NCI-H1417 (cell line): ENCODE measurements around the gene DNM1L.
"Not testable (repeated sequence)": the region's sequence is repeated elsewhere in the genome, so short reads cannot be mapped to it uniquely, and the experiment has no call there.

Experiments used
- DNase-seq, 3 experiments: peaks; one replicate each; lab custom pipeline; 2025; lab: John Stamatoyannopoulos, UW

The DNM1L gene

GRCh38 chr12:32697445-32697844 lies 18.3 kb downstream of the DNM1L start:
- DNase-seq, result no peak

GRCh38 chr12:32698285-32698684 lies 19.2 kb downstream of the DNM1L start:
- DNase-seq, result peak in 2 of 3 experiments; percentile 24 to 74

GRCh38 chr12:32699437-32699836 lies 20.3 kb downstream of the DNM1L start:
- DNase-seq, result not testable (repeated sequence)

DNA sequence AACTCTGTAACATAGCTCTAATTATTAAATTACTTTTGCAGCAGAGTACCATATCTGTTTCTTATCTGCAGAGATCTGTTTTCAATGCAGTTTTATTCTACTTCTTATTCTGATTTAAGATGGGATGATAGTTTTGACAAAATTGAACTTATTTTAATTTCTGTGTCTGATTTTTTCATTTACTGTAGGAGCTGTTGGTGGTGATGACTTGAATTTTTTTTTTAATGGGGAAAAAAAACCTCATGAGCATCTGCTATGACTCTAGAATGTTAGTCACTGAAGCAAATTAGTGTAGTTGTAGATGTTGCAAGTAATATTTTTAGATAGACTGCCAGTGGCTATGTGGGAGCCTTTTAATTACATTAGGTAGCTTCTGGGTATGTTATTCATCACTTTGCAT lies 23.4 kb downstream of the DNM1L start:
- no peak for DNase-seq

DNA sequence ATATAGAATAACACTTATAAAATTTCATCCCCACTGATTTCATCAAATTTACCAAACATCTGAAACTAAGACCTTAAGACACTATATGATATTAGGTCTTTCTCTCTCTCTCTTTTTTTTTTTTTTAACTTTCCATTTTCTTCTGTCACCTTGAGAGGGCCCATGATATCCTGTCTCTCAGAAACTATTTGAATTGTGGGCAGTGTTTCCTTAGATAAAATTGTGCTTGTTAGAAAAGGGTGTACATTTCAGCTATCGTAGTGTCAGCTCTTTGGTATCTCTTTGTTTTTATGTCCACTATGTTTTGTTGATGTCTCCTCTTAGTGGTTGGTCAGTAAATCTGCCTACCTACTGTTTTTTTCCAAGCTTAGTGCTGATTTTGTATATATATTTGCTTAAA lies 23.8 kb downstream of the DNM1L start:
- no peak for DNase-seq

GRCh38 chr12:32705783-32706182 lies 26.7 kb downstream of the DNM1L start:
- DNase-seq, result no peak

- no peak for DNase-seq
Observed at GRCh38 chr12:32706335-32707024, 27.4 kb downstream of the DNM1L start.

- DNase-seq, result no peak
Observed at GRCh38 chr12:32708926-32709325, 29.8 kb downstream of the DNM1L start.

DNA sequence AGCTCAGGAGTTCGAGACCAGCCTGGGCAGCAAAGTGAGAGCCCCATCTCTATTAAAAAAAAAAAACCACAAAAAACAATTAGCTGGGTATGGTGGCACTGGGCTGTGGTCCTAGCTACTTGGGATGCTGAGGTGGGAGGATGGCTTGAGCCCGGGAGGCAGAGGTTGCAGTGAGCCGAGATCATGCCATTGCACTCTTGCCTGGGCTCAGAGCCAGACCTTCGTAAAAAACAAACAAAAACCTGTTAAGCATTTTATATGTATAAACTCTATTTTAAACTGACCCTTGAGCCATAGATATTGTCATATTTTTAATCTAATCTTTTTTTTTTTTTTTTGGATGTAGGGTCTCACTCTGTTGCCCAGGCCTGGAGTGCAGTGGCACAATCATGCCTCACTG lies 35.7 kb downstream of the DNM1L start:
- DNase-seq, result no peak

DNA sequence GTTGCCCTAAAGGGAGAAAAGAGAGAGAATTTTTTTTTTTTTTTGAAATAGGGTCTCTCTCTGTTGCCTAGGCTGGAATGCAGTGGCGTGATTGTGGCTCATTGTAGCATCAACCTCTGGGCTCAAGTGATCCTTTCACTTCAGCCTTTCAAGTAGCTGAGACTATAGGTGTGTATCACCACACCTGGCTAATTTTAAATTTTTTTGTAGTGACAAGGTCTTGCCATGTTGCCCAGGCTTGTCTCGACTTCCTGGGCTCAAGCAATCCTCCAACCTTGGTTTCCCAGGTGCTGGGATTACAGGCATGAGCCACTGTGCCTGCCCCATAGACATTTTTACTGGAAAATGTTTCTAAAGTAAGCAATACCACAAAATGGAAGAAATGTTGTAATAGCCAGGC lies 39.8 kb downstream of the DNM1L start:
- no peak for DNase-seq

GRCh38 chr12:32725308-32725707 lies 46.2 kb downstream of the DNM1L start:
- not testable (repeated sequence) for DNase-seq

- no peak for DNase-seq
Observed at GRCh38 chr12:32726286-32726685, 47.2 kb downstream of the DNM1L start.

DNA sequence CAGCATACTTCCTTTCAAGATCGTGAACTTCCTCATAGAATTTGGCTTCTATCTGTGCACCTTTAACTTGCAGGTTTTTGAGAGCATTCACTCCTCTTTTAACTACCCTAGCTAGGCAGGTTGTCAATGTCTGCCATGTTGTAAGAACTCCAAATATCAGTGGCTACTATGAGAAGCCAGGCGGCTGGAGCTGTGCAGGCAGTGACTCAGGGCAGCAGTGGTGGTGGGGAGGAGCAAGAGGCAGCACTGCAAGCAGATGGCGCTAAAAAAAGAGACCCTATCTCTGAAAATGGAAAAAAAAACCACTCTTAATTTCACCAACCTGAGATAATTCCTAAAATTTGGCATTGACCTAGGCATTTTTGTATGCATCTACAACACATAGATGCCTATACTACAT lies 48.1 kb downstream of the DNM1L start:
- no peak for DNase-seq

GRCh38 chr12:32734952-32735351 lies 55.9 kb downstream of the DNM1L start:
- no peak for DNase-seq

GRCh38 chr12:32736445-32736844 lies 57.3 kb downstream of the DNM1L start:
- no peak for DNase-seq

DNA sequence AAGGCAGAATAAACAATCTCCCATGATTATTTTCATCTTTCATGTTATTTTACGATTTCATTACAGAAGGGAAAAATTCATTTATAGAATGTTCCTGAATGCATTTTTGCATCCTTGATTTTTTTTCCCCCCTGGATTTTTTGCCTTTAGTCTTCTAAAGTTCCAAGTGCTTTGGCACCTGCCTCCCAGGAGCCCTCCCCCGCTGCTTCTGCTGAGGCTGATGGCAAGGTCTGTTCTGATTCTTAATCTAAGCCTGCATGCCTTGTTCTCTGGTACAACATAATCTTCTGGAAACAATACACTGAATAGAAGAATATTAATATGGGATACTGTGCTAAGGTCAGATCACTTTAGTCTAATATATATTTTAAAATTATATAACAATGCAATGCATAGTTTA lies 58.6 kb downstream of the DNM1L start:
- DNase-seq, result no peak

DNA sequence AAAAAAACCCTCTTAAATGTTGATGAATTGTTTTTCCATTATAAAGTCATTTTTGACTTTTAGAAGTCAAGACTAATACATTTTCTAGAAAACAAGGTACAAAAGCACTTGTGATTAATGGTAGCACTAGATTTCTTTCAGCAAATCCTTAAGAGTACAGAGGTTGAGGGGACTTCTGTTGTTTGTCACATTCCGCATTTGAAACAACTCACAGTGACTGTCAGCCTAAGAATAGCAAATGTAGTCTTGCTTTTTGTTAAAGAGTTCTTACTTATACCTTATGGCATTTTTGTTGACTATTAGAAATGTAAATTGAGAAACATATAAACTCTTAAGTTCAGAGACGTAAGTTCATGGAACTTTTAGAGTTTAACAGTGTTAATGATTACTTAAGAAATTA lies 60.2 kb downstream of the DNM1L start:
- no peak for DNase-seq

- DNase-seq, result no peak
Observed at GRCh38 chr12:32742133-32742532, 63.0 kb downstream of the DNM1L start.

DNA sequence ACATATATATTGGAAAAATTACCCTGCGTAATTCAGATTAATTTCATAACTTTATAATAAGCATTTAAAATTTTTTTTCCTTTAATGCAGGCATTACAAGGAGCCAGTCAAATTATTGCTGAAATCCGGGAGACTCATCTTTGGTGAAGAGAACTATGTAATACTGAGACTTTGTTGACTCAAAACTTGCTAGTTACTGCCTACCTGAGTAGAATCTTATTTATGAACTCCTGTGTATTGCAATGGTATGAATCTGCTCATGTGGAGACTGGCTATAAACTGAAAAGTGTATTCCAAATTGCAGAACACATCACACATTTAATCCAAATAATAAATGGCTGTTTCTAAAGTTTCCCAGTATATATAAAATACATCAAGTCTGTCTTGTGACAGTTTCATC lies 64.2 kb downstream of the DNM1L start:
- no peak for DNase-seq

DNA sequence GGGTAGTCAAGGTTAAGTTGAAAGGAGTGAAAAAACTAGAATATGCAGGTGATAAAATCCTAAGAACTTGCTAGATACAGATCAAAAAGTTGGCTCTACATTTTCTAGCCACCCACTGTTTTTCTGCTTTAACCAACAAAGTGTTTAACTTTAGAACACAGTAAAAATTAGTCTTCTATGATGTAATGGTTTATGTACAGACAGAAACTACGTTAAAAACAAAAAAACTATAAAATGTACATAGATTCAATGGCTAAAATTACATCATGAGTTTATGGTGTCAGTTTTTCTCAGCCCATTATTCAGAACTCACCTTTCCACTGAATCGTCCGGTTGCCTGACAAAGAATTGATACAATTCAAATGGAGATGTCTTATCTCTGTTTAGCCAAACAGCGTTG lies 74.5 kb downstream of the DNM1L start:
- no peak for DNase-seq

- DNase-seq, result no peak
Observed at GRCh38 chr12:32754111-32754510, 75.0 kb downstream of the DNM1L start.

DNA sequence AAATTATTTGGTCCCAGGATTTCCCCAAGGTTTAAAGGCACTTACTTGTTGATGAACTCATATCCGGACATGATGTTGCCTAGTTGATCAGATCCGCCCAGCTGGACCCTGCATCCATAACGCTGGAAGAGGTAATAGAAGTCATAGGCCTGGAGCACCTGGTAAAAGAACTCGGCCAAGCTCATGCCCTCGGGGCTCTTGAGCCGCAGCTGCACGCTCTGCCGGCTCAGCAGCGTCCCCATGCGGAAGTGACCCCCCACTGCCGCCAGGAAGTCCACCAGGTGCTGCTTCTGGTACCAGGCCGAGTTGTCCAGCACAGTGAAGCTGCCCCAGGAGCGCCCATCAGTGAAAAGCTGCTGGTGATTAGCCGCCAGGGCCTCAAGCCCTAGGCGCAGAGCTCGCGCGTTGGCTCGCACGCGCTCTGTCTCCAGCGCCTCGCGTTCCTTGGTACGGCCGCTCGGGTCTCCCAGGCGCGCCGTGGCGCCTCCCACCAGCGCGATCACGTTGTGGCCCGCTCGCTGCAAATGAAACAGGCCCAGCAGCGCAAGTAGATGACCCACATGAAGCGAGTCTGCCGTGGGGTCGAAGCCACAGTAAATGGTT lies 76.1 kb downstream of the DNM1L start:
- peak; percentile 46 to 94 (median 83) for DNase-seq

GRCh38 chr12:32755654-32756475 lies 76.8 kb downstream of the DNM1L start, which contains the start of gene YARS2:
Gene YARS2 (minus strand): TSS chr12:32755897. CDS start chr12:32755874, 23 bp downstream.
- DNase-seq, result peak; percentile 97 to 100 (median 98)
